ENCODE measurements around the gene ZMYND10. TPM values are rescaled to one million over a fixed set of nuclear protein-coding genes. Genes with fewer than 3 reads are reported as not detected.

The ZMYND10 gene
- total RNA-seq, 1 experiment from 2014 or later = 1.3 TPM

GRCh38 chr3:50355829-50356552, 10.5 kb upstream of the ZMYND10 start:
- DNase-seq = no peak
- H3K27ac ChIP-seq (ENCODE audit: low read length) = no peak overlapping the region
- H3K9me3 ChIP-seq (ENCODE audit: low read length) = no peaks in the 10 kb centered on the region
- H3K27me3 ChIP-seq (ENCODE audit: low read length) = no peaks in the 10 kb centered on the region
- H3K4me3 ChIP-seq (ENCODE audit: low read length) = peak overlapping the region; percentile 14; the same call in 1 of the 2 replicates
- peaks cover 51% of the 10 kb centered on the region for H3K4me1 ChIP-seq (ENCODE audit: low read length)
- H3K9ac ChIP-seq (ENCODE audit: low read length) = peak overlapping the region; percentile 43
- no peak overlapping the region for H2AFZ ChIP-seq (ENCODE audit: low read length)
- H3K36me3 ChIP-seq (ENCODE audit: insufficient read depth, low read length) = peaks cover 8% of the 10 kb centered on the region; the same call in 1 of the 2 replicates
- no peaks in the 10 kb centered on the region for H3K9me2 ChIP-seq (replicated peaks; ENCODE audit: insufficient read depth, low read length)
- no peaks in the 10 kb centered on the region; the same call in 1 of the 2 replicates for H4K20me1 ChIP-seq (ENCODE audit: insufficient read depth, low read depth, low read length)
- peaks cover 51% of the 10 kb centered on the region for H3K79me2 ChIP-seq (ENCODE audit: low read length)
- peak overlapping the region; percentile 70 for H3K4me2 ChIP-seq (ENCODE audit: low read depth, low read length, poor library complexity, severe bottlenecking)

- no peaks in the 10 kb centered on the region; the same call in 1 of the 2 replicates for H4K20me1 ChIP-seq (ENCODE audit: insufficient read depth, low read depth, low read length)
- peaks cover 54% of the 10 kb centered on the region for H3K4me1 ChIP-seq (ENCODE audit: low read length)
- H3K79me2 ChIP-seq (ENCODE audit: low read length) = peaks cover 57% of the 10 kb centered on the region
- no peak overlapping the region for H3K27ac ChIP-seq (ENCODE audit: low read length)
- H3K9me3 ChIP-seq (ENCODE audit: low read length) = no peaks in the 10 kb centered on the region
- no peak overlapping the region for H3K4me2 ChIP-seq (ENCODE audit: low read depth, low read length, poor library complexity, severe bottlenecking)
- H3K9ac ChIP-seq (ENCODE audit: low read length) = no peak overlapping the region
- H3K4me3 ChIP-seq (ENCODE audit: low read length) = no peak overlapping the region
- no peaks in the 10 kb centered on the region for H3K9me2 ChIP-seq (replicated peaks; ENCODE audit: insufficient read depth, low read length)
- H3K36me3 ChIP-seq (ENCODE audit: insufficient read depth, low read length) = peaks cover 8% of the 10 kb centered on the region; the same call in 1 of the 2 replicates
- no peak overlapping the region for H2AFZ ChIP-seq (ENCODE audit: low read length)
- no peaks in the 10 kb centered on the region for H3K27me3 ChIP-seq (ENCODE audit: low read length)
- no peak for DNase-seq
Observed at GRCh38 chr3:50354850-50355249, 9.3 kb upstream of the ZMYND10 start.

DNA sequence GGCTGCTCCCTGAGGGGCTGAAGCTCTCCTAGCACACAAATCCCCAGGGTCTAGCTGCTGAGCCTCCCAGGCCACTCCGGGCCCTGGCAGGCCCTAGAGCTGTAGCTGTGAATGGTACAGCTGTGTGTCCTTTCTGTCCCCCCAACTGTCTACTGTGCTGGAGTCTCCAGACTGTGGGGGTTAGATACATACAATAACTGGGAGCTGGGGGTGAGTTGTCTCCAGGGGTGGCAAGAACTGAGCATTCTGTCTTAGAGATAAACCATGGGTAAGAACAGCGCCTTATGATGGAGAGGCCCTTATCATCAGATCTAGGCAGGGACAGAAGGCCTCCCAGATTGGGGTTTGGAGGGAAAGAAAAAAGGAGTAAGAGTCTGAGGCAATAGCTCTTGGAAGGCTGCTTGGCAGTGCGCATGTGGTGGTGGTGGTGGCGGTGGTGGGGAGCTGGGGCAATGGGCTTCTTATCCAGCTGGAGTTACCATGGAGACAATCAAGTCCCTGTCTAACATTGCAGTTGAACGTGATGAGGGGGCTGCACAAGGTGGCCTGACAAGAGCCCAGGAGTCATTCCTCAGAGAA, 8.7 kb upstream of the ZMYND10 start:
- H3K36me3 ChIP-seq (ENCODE audit: insufficient read depth, low read length) = peaks cover 8% of the 10 kb centered on the region; the same call in 1 of the 2 replicates
- H3K9me2 ChIP-seq (replicated peaks; ENCODE audit: insufficient read depth, low read length) = no peaks in the 10 kb centered on the region
- no peak overlapping the region for H3K4me2 ChIP-seq (ENCODE audit: low read depth, low read length, poor library complexity, severe bottlenecking)
- no peak overlapping the region for H2AFZ ChIP-seq (ENCODE audit: low read length)
- no peaks in the 10 kb centered on the region; the same call in 1 of the 2 replicates for H4K20me1 ChIP-seq (ENCODE audit: insufficient read depth, low read depth, low read length)
- no peaks in the 10 kb centered on the region for H3K27me3 ChIP-seq (ENCODE audit: low read length)
- H3K4me1 ChIP-seq (ENCODE audit: low read length) = peaks cover 57% of the 10 kb centered on the region
- H3K79me2 ChIP-seq (ENCODE audit: low read length) = peaks cover 63% of the 10 kb centered on the region
- no peak overlapping the region for H3K4me3 ChIP-seq (ENCODE audit: low read length)
- no peak overlapping the region for H3K27ac ChIP-seq (ENCODE audit: low read length)
- no peaks in the 10 kb centered on the region for H3K9me3 ChIP-seq (ENCODE audit: low read length)
- no peak overlapping the region for H3K9ac ChIP-seq (ENCODE audit: low read length)
- no peak for DNase-seq

GRCh38 chr3:50353245-50354004, 7.9 kb upstream of the ZMYND10 start:
- Histone ChIP-seq H3K36me3 (ENCODE audit: insufficient read depth, low read length) (peaks cover 8% of the 10 kb centered on the region; the same call in 1 of the 2 replicates), H3K4me1 (ENCODE audit: low read length) (peaks cover 58% of the 10 kb centered on the region), H3K4me3 (ENCODE audit: low read length) (no peak overlapping the region), H3K4me2 (ENCODE audit: low read depth, low read length, poor library complexity, severe bottlenecking) (no peak overlapping the region), H3K9ac (ENCODE audit: low read length) (no peak overlapping the region), H3K9me2 (replicated peaks; ENCODE audit: insufficient read depth, low read length) (no peaks in the 10 kb centered on the region), H3K27me3 (ENCODE audit: low read length) (no peaks in the 10 kb centered on the region), H2AFZ (ENCODE audit: low read length) (no peak overlapping the region), H3K27ac (ENCODE audit: low read length) (no peak overlapping the region), H3K79me2 (ENCODE audit: low read length) (peaks cover 57% of the 10 kb centered on the region), H3K9me3 (ENCODE audit: low read length) (no peaks in the 10 kb centered on the region), H4K20me1 (ENCODE audit: insufficient read depth, low read depth, low read length) (no peaks in the 10 kb centered on the region; the same call in 1 of the 2 replicates)
- no peak for DNase-seq

DNA sequence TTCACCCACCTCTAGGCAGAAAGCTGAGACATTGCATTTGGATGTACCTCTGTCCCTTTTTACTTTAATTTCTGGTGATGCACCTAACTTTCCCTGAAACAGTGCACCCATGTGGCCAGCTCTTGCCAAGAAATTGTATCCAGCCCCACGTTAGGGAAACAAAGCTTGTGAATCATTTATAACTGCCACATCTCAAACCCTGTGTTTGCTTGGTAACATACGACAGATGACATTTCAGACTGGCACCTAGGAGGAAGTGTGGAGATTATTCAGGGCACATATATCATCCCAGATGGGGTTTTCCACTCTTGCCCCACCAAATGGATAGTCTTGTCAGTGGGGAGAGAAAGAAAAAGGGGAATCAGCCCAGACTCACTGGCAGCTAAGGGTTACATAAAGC, 7.2 kb upstream of the ZMYND10 start:
- Histone ChIP-seq H2AFZ (ENCODE audit: low read length) (no peak overlapping the region), H3K4me2 (ENCODE audit: low read depth, low read length, poor library complexity, severe bottlenecking) (no peak overlapping the region), H3K27me3 (ENCODE audit: low read length) (no peaks in the 10 kb centered on the region), H3K4me1 (ENCODE audit: low read length) (peaks cover 51% of the 10 kb centered on the region), H3K79me2 (ENCODE audit: low read length) (peaks cover 51% of the 10 kb centered on the region), H3K9me3 (ENCODE audit: low read length) (no peaks in the 10 kb centered on the region), H3K4me3 (ENCODE audit: low read length) (no peak overlapping the region), H3K9me2 (replicated peaks; ENCODE audit: insufficient read depth, low read length) (no peaks in the 10 kb centered on the region), H4K20me1 (ENCODE audit: insufficient read depth, low read depth, low read length) (no peaks in the 10 kb centered on the region; the same call in 1 of the 2 replicates), H3K36me3 (ENCODE audit: insufficient read depth, low read length) (peaks cover 8% of the 10 kb centered on the region; the same call in 1 of the 2 replicates), H3K27ac (ENCODE audit: low read length) (no peak overlapping the region), H3K9ac (ENCODE audit: low read length) (no peak overlapping the region)
- peak; percentile 68 for DNase-seq

DNA sequence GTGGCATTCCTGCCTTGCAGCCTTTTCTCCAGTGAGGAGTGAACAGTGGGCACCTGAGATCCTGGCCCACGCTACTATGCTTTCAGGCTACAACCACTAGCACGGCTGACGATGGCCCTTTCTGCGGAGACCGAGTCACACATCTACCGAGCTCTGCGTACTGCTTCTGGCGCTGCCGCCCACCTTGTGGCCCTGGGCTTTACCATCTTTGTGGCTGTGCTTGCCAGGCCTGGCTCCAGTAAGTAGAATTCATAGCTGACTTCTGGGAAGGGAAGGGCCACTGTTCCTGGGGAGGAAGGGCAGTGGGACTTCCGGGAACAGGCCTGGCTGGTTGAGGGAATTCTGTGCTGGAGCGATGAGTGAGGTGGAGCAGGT, 5.8 kb upstream of the ZMYND10 start:
- Histone ChIP-seq H3K4me3 (ENCODE audit: low read length) (peak overlapping the region; percentile 85), H3K4me1 (ENCODE audit: low read length) (peaks cover 36% of the 10 kb centered on the region), H2AFZ (ENCODE audit: low read length) (peak overlapping the region; percentile 34; the same call in 1 of the 2 replicates), H4K20me1 (ENCODE audit: insufficient read depth, low read depth, low read length) (no peaks in the 10 kb centered on the region; the same call in 1 of the 2 replicates), H3K9me3 (ENCODE audit: low read length) (no peaks in the 10 kb centered on the region), H3K9ac (ENCODE audit: low read length) (peak overlapping the region; percentile 88), H3K27ac (ENCODE audit: low read length) (no peak overlapping the region), H3K27me3 (ENCODE audit: low read length) (no peaks in the 10 kb centered on the region), H3K4me2 (ENCODE audit: low read depth, low read length, poor library complexity, severe bottlenecking) (peak overlapping the region; percentile 99), H3K9me2 (replicated peaks; ENCODE audit: insufficient read depth, low read length) (no peaks in the 10 kb centered on the region), H3K36me3 (ENCODE audit: insufficient read depth, low read length) (peaks cover 8% of the 10 kb centered on the region; the same call in 1 of the 2 replicates), H3K79me2 (ENCODE audit: low read length) (peaks cover 36% of the 10 kb centered on the region)
- no peak for DNase-seq

GRCh38 chr3:50350527-50351322, 5.2 kb upstream of the ZMYND10 start, which contains the start of the genes CYB561D2 and NPRL2:
Gene CYB561D2, plus strand, starts transcription at chr3:50350862. Its CDS starts 572 bp downstream, at chr3:50351434.
Gene NPRL2, minus strand, starts transcription at chr3:50350775. Its CDS starts 123 bp downstream, at chr3:50350652.
- H3K9ac ChIP-seq (ENCODE audit: low read length) = peak within 1 kb of the TSS; percentile 88
- peak; percentile 98 for DNase-seq
- H3K4me3 ChIP-seq (ENCODE audit: low read length) = peak within 1 kb of the TSS; percentile 85
- peak within 1 kb of the TSS; percentile 34 for H2AFZ ChIP-seq (ENCODE audit: low read length)
- peaks cover 30% of the 10 kb centered on the region for H3K79me2 ChIP-seq (ENCODE audit: low read length)
- H3K27ac ChIP-seq (ENCODE audit: low read length) = peak within 1 kb of the TSS; percentile 42; the same call in 1 of the 2 replicates
- H3K4me2 ChIP-seq (ENCODE audit: low read depth, low read length, poor library complexity, severe bottlenecking) = peak within 1 kb of the TSS; percentile 99
- H4K20me1 ChIP-seq (ENCODE audit: insufficient read depth, low read depth, low read length) = no peaks in the 10 kb centered on the region; the same call in 1 of the 2 replicates
- peaks cover 8% of the 10 kb centered on the region; the same call in 1 of the 2 replicates for H3K36me3 ChIP-seq (ENCODE audit: insufficient read depth, low read length)
- H3K9me3 ChIP-seq (ENCODE audit: low read length) = no peaks in the 10 kb centered on the region
- peaks cover 33% of the 10 kb centered on the region for H3K4me1 ChIP-seq (ENCODE audit: low read length)
- H3K27me3 ChIP-seq (ENCODE audit: low read length) = no peaks in the 10 kb centered on the region
- H3K9me2 ChIP-seq (replicated peaks; ENCODE audit: insufficient read depth, low read length) = no peaks in the 10 kb centered on the region

Measured in Karpas-422 (cell line).